ENCODE measurements around the gene CCS.

GRCh38 chr11:66593650-66594049 is 665 bp downstream of the CCS start:
- no peak for TF ChIP-seq CTCF (IDR thresholded peaks at IDR 0.05)
- TF ChIP-seq EZH2 (IDR thresholded peaks at IDR 0.05; ENCODE audit: borderline replicate concordance, insufficient read depth, low read depth, low read length, poor library complexity, severe bottlenecking) = no peak

Data from B cell (primary cell).